HG03432 (cell line): ENCODE results near the gene ASCL5.

Source experiments
- ATAC-seq: cut with Tn5 transposase; IDR thresholded peaks from one replicate; pipeline ENCODE4 v1.9.1; 2021; ENCODE audit warnings: mild to moderate bottlenecking, moderate library complexity; ENCODE audit not compliant: unreplicated experiment

Gene ASCL5

DNA sequence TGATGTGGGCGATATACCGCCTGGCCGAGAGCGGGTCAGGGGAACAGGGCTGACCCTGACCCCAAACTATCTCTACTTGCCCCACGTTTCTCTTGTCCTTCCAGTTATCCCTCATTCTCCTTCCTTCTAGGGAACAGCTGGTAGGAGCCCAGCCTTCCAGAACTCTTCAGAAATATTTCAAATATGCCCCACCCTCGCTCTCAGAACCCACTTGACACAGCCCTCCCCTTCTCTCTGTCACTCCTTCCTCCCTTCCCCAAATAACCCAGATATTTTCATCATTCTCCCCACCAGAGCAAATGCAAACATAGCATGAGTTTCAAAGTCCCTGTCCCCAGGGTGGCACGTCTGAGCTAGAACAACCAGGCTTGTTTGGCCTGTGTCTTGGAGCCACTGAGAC, 15.8 kb downstream of the ASCL5 start:
- ATAC-seq = no peak

- no peak for ATAC-seq
Measured at GRCh38 chr1:201110616-201111015, 16.4 kb downstream of the ASCL5 start.

GRCh38 chr1:201110138-201110537, 16.8 kb downstream of the ASCL5 start:
- ATAC-seq = no peak

- ATAC-seq = no peak
Measured at GRCh38 chr1:201109651-201110050, 17.3 kb downstream of the ASCL5 start.

DNA sequence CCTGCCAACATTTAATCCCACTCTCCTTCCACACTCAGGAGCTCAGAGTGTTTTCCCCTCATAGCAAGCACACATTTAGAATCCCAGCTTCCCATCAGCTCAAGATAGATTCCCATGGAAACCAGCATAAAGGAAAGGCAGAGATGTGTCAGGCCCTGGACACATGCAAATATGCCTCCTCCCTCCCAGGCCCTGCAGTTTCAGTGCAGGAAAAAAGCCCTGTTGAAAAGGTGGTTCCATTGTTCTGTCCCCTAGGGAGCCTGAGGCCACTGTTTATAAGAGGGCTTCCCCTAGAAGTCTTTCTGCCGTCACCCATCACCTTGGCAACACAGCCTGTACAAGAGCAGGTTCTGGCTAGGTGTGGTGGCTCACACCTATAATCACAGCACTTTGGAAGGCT, 18.4 kb downstream of the ASCL5 start:
- ATAC-seq = no peak

DNA sequence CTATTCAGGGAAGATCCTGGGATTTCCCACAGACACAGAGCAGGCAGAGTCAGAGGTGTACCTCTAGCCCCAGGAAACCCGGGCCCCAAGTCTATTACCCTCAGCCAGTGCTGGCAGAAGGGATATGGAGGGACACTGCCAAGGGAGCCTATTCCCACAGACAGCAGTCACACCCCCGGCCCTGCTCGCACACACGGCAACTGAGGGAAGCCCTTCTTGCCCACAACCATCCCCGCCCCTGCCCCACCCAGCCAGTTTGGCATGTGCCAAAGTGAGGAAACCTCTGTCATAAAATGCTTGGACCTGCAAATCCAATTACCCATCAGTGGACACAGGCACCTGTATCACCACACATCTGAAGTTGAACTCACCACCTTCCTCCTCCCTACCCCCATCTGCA, 21.3 kb downstream of the ASCL5 start:
- ATAC-seq = no peak

- ATAC-seq = no peak
Measured at GRCh38 chr1:201104141-201104540, 22.8 kb downstream of the ASCL5 start.

- no peak for ATAC-seq
Measured at GRCh38 chr1:201103666-201104065, 23.3 kb downstream of the ASCL5 start.

GRCh38 chr1:201100169-201100930, 26.6 kb downstream of the ASCL5 start:
- no peak for ATAC-seq

GRCh38 chr1:201098992-201099677, 27.8 kb downstream of the ASCL5 start:
- ATAC-seq = no peak

- ATAC-seq = no peak
Measured at GRCh38 chr1:201096977-201097856, 29.8 kb downstream of the ASCL5 start.

GRCh38 chr1:201096041-201096461, 30.9 kb downstream of the ASCL5 start:
- no peak for ATAC-seq

- no peak for ATAC-seq
Measured at GRCh38 chr1:201095581-201095980, 31.4 kb downstream of the ASCL5 start.

DNA sequence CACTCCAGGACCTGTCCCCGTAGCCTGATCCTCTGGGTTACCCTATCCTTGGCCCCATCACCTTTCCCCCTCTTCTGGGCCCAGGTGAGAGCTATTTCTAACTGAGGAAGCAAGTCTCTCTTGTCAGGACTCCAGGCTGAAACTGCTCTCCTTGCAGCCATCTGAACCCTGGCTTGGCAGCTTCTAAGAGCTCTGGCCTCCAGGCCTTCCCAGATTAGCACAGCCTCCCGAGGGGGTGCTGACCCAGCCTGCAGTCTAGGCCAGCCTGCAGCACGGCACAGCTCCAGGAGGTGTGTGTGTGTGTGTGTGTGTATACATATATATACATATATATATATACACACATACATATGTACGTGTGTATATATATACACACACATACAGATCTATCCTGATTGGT, 32.2 kb downstream of the ASCL5 start:
- no peak for ATAC-seq

DNA sequence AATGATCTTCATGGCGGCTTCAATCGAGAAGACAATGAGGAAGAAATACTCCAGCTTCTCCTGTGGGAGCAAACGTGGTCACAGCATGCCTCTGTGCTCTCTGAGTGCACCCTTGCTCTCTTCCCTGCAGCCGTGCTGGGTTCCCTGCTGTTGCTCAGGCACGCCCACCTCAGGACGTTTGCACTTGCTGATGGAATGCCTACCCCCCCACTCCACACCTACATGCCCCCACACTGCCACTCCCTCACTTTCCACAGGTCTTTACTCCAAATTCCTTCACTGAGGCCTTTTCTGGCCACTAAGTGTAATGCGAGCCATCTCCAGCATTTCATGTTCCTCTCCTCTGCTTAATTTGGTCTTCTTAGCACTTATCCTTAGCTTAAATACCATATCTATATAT, 33.0 kb downstream of the ASCL5 start:
- ATAC-seq = no peak

- ATAC-seq = no peak
Measured at GRCh38 chr1:201093561-201093960, 33.4 kb downstream of the ASCL5 start.

DNA sequence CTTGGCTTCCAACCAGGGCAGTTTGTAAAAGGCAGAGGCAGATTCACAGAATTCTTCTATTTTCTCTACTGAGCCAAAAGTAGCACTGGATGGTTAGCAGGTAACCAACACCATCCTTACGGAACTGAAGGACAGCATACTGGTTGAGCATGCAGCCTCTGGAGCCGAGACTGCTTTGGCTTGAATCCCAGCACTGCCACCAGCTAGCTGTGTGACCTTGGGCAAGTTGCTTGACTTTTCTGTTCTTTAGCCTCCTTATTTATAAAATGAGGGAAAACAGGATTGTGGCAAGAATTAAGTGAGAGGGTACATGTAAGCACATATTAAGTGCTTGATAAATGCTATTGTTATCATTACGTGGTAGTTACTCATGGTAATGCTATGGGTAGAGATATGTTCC, 34.2 kb downstream of the ASCL5 start:
- ATAC-seq = no peak

DNA sequence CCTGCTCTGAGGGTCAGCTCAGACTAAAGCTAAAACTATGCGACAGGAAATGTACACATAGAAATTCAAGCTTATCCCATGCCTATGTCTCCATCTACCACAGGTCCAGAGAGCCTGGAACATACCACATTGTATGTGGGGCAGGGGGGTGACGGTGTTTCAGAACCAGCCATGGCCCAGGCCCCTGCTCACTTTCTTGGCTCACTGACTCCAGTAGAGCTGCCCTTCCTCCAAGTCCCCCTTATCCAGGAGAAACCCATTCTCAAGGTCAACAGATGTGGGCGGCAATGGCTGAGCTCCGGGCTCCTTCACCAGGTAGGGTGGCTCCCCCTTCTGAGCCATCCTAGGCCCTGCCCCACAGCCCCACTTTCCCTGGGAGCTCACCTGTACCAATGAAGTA, 35.7 kb downstream of the ASCL5 start:
- ATAC-seq = no peak

DNA sequence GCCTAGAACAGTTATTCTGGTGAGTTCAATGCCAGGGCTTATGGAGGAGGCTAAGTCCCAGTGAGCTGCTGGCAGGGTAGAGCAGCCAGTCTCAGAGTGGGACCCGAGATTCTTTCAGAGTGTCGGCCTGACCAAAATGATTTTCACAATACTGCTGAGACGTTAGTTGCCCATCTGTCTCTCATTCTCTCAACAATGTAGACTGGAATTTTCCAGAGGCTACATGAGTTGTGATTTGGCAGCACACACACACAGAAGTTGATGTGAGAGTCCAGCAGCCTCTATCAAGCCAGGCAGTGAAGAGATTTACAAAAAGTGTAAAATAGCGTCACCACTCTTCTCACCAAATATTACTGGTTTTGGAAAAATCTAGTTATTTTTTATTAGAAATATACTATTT, 36.4 kb downstream of the ASCL5 start:
- no peak for ATAC-seq

- no peak for ATAC-seq
Measured at GRCh38 chr1:201089596-201089995, 37.4 kb downstream of the ASCL5 start.

DNA sequence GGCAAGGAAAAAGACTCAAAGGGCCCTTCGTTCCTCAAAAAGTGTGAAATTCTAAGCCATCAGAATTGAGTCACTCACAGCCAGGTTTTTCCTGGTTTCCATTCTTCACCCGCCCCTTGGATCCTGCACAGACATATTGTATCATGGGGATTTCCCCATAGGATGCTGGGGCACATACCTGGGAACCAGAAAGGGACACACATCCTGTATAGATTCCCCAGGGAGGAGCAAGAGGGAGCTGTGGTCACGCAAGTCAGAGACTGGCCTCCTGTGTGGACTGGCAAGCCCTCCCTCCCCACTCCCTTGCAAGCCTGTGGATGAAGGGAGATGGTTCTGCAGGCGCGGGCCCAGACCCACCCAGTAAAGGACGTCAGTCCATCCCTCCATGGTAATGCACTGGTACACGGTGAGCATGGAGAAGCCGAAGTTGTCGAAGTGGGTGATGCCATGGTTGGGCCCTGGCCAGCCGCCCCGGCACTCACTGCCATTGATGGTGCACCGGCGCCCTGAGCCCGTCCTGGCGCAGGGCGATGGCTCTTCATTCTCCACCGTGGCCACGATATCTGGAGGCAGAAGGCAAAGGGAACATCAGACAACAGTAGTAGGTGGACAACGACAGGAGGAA, 38.0 kb downstream of the ASCL5 start:
- ATAC-seq = no peak
